ENCODE results near the gene TMEM260. TPM values are rescaled to one million over a fixed set of nuclear protein-coding genes. Genes with fewer than 3 reads are reported as not detected.
A peak's percentile ranks its signal among the peaks of the same experiment; 100 is the strongest.

Gene TMEM260
- total RNA-seq, 1 donor from 2014 or later: 19.7 TPM

DNA sequence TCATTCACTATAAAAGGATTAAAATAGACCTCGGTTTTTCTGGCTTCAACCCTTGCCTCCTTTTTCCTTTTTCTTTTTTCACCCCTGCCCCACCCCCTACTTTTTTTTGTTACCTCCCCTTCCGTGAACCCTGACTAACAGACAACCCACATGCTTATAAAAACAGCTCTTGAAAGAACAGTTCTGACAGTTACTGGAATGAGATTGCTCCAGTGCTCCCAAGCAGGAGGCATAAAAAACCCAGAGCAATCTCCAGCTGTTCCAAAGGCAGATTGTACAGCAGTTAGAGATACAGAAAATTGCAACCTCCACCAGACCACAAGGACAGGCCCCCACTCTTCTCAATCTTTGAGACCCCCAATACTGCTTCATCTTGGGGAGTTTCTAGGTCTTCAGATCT, 29.9 kb upstream of the TMEM260 start:
- H3K27me3 Mint-ChIP-seq (ENCODE audit: low read depth): peaks cover 27% of the 10 kb centered on the region
- TF ChIP-seq, protein P1, sequence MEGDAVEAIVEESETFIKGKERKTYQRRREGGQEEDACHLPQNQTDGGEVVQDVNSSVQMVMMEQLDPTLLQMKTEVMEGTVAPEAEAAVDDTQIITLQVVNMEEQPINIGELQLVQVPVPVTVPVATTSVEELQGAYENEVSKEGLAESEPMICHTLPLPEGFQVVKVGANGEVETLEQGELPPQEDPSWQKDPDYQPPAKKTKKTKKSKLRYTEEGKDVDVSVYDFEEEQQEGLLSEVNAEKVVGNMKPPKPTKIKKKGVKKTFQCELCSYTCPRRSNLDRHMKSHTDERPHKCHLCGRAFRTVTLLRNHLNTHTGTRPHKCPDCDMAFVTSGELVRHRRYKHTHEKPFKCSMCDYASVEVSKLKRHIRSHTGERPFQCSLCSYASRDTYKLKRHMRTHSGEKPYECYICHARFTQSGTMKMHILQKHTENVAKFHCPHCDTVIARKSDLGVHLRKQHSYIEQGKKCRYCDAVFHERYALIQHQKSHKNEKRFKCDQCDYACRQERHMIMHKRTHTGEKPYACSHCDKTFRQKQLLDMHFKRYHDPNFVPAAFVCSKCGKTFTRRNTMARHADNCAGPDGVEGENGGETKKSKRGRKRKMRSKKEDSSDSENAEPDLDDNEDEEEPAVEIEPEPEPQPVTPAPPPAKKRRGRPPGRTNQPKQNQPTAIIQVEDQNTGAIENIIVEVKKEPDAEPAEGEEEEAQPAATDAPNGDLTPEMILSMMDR (conservative IDR thresholded peaks at IDR 0.05): no peak
- H3K36me3 Mint-ChIP-seq (ENCODE audit: low read depth): no peaks in the 10 kb centered on the region
- no peaks in the 10 kb centered on the region for H3K4me1 Mint-ChIP-seq
- no peak overlapping the region for H3K27ac Mint-ChIP-seq (ENCODE audit: unreplicated experiment)
- no peak for DNase-seq (ENCODE audit: low read depth, low spot score)
- H3K9me3 Mint-ChIP-seq: no peaks in the 10 kb centered on the region
- no peak overlapping the region for H3K4me3 Mint-ChIP-seq

DNA sequence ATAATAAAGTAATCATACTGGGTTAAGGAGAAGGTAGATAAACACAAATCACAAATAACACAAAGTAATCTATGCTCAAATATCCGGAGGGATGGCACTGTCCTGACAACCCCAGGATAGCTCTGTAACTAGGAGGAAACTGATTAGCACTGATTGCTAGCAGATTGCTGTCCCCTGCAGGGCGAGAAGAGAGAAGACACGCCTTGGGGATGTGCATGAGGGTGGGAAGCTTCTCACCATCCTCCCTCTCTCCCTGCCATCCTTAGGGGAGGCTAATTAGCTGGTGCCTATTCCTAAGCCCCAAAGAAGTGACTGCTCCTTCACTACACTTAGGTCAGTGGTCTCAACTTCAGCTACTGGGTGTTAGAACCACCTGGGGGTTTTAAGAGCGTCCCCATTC, 27.0 kb upstream of the TMEM260 start:
- Mint-ChIP-seq H3K9me3 (no peaks in the 10 kb centered on the region), H3K4me1 (no peaks in the 10 kb centered on the region), H3K27ac (ENCODE audit: unreplicated experiment) (no peak overlapping the region), H3K36me3 (ENCODE audit: low read depth) (no peaks in the 10 kb centered on the region), H3K4me3 (no peak overlapping the region), H3K27me3 (ENCODE audit: low read depth) (peaks cover 41% of the 10 kb centered on the region)
- TF ChIP-seq, protein P1 (conservative IDR thresholded peaks at IDR 0.05): no peak
- DNase-seq (ENCODE audit: low read depth, low spot score): no peak

DNA sequence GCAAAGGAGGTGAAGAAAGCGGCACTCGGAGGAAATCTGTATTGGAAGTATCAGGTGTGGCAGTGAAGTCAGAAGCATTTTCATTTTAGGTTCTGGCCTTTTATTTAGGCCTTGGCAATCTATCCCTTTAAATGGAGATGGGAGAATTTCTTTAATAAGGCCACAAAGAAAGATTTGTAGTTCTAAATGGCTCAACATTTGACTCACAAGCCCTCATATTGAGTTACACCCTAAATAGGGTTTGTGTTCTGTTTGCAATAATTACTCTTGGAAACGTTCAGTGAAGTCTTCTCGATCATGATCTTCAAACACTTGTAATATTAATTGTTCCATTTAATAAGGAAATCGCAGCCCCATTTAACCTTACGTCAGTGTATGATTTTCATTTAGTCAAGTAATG, 25.3 kb upstream of the TMEM260 start:
- TF ChIP-seq, protein P1 (conservative IDR thresholded peaks at IDR 0.05): no peak
- Mint-ChIP-seq H3K27me3 (ENCODE audit: low read depth) (peaks cover 51% of the 10 kb centered on the region), H3K27ac (ENCODE audit: unreplicated experiment) (no peak overlapping the region), H3K4me1 (no peaks in the 10 kb centered on the region), H3K4me3 (no peak overlapping the region), H3K36me3 (ENCODE audit: low read depth) (no peaks in the 10 kb centered on the region), H3K9me3 (no peaks in the 10 kb centered on the region)
- DNase-seq (ENCODE audit: low read depth, low spot score): no peak

DNA sequence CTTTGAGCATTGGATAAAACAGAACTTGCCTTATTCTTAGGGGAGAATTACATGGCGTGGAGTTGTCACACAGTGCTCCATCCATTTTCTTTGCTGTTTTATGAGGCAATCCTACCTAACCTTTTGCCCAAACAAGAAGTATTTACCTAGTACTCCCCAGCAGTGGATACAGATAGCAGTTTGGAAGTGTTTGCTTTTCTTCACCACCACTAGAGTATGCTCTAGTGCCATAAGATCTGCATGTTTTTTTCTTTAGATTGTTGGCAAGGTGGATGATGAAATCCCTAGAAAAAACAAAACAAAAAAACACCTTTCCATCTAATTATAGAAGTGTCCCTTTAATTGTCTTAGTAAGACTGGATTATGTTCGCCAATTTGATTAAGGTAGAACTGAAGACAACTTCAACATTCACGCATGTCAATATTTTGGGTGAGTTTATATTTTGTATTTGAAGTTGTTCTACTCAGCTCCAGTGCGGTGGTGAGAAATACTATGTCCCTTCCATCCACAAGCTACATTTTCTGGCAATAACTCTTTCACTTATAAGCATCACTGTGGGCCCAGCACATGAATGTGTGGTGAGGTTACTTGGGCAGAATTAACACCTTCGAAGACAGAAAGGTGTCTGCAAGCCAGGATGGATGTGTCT, 23.6 kb upstream of the TMEM260 start:
- no peak for DNase-seq (ENCODE audit: low read depth, low spot score)
- Mint-ChIP-seq H3K27ac (ENCODE audit: unreplicated experiment) (no peak overlapping the region), H3K4me3 (no peak overlapping the region), H3K4me1 (no peaks in the 10 kb centered on the region), H3K27me3 (ENCODE audit: low read depth) (peaks cover 46% of the 10 kb centered on the region), H3K9me3 (no peaks in the 10 kb centered on the region), H3K36me3 (ENCODE audit: low read depth) (no peaks in the 10 kb centered on the region)
- TF ChIP-seq, protein P1 (conservative IDR thresholded peaks at IDR 0.05): peak; percentile 71

DNA sequence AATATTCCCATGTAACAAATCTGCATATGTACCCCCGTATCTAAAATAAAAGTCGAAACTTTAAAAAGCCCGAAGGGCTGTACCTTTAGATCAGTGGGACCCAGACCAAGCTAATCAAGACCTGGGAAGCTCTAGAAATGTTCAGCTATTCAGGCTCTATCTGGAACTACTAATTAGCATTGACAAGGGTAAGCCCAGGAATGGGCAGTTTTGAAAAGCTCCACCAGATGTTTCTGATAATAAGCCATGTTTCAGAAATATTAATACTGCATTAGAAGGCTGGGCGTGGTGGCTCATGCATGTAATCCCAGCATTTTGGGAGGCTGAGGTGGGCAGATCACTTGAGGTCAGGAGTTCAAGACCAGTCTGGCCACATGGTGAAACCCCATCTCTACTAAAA, 20.4 kb upstream of the TMEM260 start:
- Mint-ChIP-seq H3K36me3 (ENCODE audit: low read depth) (no peaks in the 10 kb centered on the region), H3K4me1 (no peaks in the 10 kb centered on the region), H3K4me3 (no peak overlapping the region), H3K27me3 (ENCODE audit: low read depth) (peaks cover 45% of the 10 kb centered on the region), H3K9me3 (peaks cover 4% of the 10 kb centered on the region), H3K27ac (ENCODE audit: unreplicated experiment) (no peak overlapping the region)
- TF ChIP-seq, protein P1 (conservative IDR thresholded peaks at IDR 0.05): no peak
- no peak for DNase-seq (ENCODE audit: low read depth, low spot score)

Data from neural crest cell (in vitro differentiated cells).